GM12874 (cell line): ENCODE results near the gene OR14A2.
A peak's percentile ranks its signal among the peaks of the same experiment; 100 is the strongest.

ENCODE experiments used
- TF ChIP-seq, protein P1 (sequence below): IDR thresholded peaks from 2 replicates; pipeline ENCODE4 v1.5.1; 2011; ENCODE audit warnings: low read depth, mild to moderate bottlenecking, control low read depth, low read length, moderate library complexity; ENCODE audit not compliant: insufficient read depth

Gene OR14A2

DNA sequence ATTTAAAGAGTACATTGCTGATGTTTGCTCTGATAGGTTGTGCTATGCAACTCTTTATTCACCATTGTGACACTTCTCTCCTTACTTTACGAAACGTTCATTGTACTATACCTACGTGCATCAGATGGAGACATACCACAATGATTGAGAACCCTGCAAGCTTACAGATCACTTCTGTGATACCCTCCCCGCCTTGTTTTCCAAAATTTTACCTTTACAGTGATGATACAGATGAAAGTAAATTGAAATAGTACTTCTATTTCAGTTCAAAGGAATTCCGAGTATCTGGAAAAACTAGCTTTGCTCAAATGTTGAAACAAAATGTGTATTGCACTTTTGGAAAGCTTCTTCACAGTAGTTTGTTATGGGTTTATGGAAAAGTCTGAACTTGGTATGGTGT is 6.2 kb downstream of the OR14A2 start:
- TF ChIP-seq, protein P1, sequence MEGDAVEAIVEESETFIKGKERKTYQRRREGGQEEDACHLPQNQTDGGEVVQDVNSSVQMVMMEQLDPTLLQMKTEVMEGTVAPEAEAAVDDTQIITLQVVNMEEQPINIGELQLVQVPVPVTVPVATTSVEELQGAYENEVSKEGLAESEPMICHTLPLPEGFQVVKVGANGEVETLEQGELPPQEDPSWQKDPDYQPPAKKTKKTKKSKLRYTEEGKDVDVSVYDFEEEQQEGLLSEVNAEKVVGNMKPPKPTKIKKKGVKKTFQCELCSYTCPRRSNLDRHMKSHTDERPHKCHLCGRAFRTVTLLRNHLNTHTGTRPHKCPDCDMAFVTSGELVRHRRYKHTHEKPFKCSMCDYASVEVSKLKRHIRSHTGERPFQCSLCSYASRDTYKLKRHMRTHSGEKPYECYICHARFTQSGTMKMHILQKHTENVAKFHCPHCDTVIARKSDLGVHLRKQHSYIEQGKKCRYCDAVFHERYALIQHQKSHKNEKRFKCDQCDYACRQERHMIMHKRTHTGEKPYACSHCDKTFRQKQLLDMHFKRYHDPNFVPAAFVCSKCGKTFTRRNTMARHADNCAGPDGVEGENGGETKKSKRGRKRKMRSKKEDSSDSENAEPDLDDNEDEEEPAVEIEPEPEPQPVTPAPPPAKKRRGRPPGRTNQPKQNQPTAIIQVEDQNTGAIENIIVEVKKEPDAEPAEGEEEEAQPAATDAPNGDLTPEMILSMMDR, result no peak

DNA sequence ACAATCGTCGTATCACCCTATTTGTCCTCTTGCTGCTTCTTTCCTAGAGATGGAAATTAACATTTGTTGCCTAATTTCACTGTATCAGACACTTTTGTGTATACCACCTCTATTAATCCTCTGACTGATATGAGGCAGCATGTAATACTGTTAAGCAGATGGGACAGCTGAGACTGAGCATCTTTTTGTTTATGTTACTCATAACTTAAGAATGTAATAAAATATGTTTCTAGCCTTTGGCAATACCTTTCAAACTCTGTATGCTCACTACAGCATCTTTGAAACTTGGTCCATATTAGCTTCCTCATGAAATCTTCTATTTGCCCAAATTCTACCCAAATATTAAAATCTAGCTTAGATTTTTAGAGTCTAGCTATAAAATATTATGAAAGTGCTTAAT is 7.2 kb downstream of the OR14A2 start:
- TF ChIP-seq, protein P1, result no peak

GRCh38 chr1:247738315-247738714 is 9.6 kb downstream of the OR14A2 start, which contains the start of gene OR14K1:
OR14K1 (plus strand) TSS chr1:247738615; CDS start chr1:247738615, 0 bp downstream.
- TF ChIP-seq, protein P1, result no peak

- TF ChIP-seq, protein P1, result no peak
Measured at GRCh38 chr1:247721222-247721621, 26.7 kb downstream of the OR14A2 start.

DNA sequence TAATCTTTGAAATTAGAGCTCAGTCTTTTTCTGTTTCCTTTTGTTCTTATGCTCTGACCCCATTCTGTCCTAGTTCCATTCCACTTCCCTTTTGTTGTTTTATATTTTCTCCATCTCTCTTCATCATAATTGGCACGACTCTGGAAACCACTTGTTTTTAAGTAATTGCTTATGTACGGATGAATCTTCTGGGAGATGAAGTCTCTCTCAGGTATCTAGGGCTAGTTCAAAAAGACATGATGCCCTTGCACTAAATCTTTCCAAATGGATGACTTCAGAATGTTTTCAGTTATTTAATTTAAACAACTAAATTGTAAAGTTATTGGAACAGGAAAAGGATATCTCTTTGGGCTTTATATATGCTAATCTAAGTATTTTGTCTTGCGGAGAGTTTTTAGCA is 31.4 kb downstream of the OR14A2 start, which contains the start of gene OR6F1:
OR6F1 (minus strand) TSS at position 101 of the 400 bp plus-strand sequence. CDS start 3,891 bp downstream, outside the sequence.
- TF ChIP-seq, protein P1, result no peak

GRCh38 chr1:247713753-247714152 is 34.2 kb downstream of the OR14A2 start:
- TF ChIP-seq, protein P1, result no peak

DNA sequence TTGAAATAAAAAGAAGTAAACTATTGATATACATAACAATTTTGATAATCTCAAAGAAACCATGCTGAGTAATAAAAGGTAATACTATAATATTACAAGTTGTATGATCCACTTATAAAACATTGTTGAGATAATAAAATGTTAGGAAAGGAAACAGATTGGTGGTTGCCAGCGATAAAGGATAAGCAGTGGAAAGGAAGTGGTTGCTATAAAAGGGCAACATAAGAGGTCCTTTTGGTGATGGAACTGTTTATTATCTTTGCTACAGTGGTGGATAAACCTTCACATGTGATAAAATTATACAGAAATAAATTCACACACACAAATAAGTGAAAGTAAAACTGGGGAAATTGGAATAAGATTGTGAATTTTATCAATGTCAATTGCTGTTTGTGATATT is 46.6 kb downstream of the OR14A2 start:
- TF ChIP-seq, protein P1, result no peak

GRCh38 chr1:247681288-247681897 is 66.5 kb downstream of the OR14A2 start:
- TF ChIP-seq, protein P1, result peak; percentile 84
